ENCODE data around the gene TLR5. TPM values are rescaled to one million over a fixed set of nuclear protein-coding genes. Genes with fewer than 3 reads are reported as not detected.

Gene TLR5
- total RNA-seq, 6 donors from 2014 or later, result 4.1 to 30.4 (median 14.8) TPM

DNA sequence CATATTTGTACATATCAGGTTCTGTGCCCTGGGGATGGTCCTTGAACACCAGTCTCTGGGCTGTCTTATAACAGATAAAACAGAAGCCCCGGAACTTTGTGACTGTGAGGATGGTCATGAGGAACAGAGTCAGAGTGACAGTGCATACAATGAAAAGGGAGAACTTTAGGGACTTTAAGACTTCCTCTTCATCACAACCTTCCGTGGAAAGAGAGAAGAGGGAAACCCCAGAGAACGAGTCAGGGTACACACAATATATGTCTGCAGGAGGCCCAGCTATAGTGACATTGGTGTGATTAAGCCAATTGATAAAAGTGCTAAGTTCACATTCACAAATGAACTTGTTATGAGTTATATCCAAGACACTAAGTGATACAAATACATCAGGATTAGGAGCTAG is 32.1 kb downstream of the TLR5 start:
- Histone ChIP-seq H3K9me3 (no peaks in the 10 kb centered on the region), H3K4me1 (peaks cover 11 to 21% (median 15%) of the 10 kb centered on the region in 4 donors), H3K36me3 (no peaks in the 10 kb centered on the region), H3K27ac (peak overlapping the region in 1 of 4 donors; percentile 33), H3K4me3 (no peak overlapping the region), H3K27me3 (no peaks in the 10 kb centered on the region)
- no peak for ATAC-seq (ENCODE audit: low FRiP score in 2 of 2)
- WGBS, 2 donors, result 63 to 86% methylated on average over 3 of the region's 3 CpGs
- no peak for DNase-seq
- TF ChIP-seq EP300 (IDR thresholded peaks at IDR 0.05) (no peak), POLR2AphosphoS5 (IDR thresholded peaks at IDR 0.05) (no peak), POLR2A (IDR thresholded peaks at IDR 0.05) (no peak)
- TF ChIP-seq, protein P1, sequence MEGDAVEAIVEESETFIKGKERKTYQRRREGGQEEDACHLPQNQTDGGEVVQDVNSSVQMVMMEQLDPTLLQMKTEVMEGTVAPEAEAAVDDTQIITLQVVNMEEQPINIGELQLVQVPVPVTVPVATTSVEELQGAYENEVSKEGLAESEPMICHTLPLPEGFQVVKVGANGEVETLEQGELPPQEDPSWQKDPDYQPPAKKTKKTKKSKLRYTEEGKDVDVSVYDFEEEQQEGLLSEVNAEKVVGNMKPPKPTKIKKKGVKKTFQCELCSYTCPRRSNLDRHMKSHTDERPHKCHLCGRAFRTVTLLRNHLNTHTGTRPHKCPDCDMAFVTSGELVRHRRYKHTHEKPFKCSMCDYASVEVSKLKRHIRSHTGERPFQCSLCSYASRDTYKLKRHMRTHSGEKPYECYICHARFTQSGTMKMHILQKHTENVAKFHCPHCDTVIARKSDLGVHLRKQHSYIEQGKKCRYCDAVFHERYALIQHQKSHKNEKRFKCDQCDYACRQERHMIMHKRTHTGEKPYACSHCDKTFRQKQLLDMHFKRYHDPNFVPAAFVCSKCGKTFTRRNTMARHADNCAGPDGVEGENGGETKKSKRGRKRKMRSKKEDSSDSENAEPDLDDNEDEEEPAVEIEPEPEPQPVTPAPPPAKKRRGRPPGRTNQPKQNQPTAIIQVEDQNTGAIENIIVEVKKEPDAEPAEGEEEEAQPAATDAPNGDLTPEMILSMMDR (IDR thresholded peaks at IDR 0.05), result no peak

DNA sequence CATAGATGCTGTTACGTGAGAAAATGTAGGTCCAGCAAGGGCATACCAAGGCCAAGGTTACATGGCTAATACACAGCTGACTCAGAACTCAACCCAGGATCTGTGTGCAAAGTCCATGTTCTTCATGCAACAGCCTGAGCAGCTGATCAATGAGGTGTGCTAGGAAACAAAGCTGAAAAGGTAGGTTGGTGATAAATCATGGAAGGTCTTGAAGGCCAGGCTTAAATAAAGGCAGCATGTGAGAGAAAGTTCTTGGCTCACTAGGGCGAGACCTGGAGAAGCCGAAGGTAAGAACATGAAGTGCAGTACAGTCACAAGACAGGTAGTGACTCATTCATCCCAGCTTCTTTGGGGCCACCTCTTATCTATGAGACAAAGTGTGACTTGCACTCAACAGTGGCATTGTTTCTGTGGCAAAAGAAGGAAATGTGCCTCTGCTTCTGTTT is 33.4 kb downstream of the TLR5 start:
- peaks cover 11 to 16% (median 14%) of the 10 kb centered on the region in 4 donors for H3K4me1 ChIP-seq
- ATAC-seq (ENCODE audit: low FRiP score in 2 of 2) (no peak), DNase-seq (no peak)
- no peak overlapping the region for H3K4me3 ChIP-seq
- H3K27ac ChIP-seq, result peak overlapping the region in 1 of 4 donors; percentile 9
- H3K36me3 ChIP-seq, result no peaks in the 10 kb centered on the region
- TF ChIP-seq EP300 (IDR thresholded peaks at IDR 0.05) (peak in 1 of 4 donors; percentile 54), POLR2AphosphoS5 (IDR thresholded peaks at IDR 0.05) (no peak)
- 71 to 82% methylated on average over 3 of the region's 3 CpGs for WGBS, 2 donors
- H3K9me3 ChIP-seq, result no peaks in the 10 kb centered on the region
- no peaks in the 10 kb centered on the region for H3K27me3 ChIP-seq

DNA sequence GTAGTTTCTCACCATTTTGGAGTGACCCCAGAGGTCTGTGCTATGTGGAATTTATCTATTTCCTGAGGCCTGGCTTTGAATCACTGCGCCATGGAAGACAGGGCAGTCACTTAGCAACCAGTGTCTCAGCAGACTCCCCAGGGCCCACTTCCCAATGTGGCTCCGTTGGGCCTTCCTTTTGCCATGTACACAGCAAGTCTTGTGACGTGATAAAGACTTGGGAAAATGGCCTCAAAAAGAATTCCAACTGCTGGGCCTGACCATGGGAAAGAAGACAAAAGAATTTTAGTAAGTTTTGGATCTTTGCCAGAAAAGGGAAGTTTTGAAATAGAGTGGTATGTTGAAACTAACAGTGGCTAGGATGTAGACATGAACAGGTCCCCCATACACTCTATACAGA is 36.2 kb downstream of the TLR5 start:
- peaks cover 3 to 16% (median 13%) of the 10 kb centered on the region in 4 donors for H3K4me1 ChIP-seq
- WGBS, 2 donors, result 57 to 58% methylated on average over 3 of the region's 3 CpGs
- ATAC-seq (ENCODE audit: low FRiP score in 2 of 2), result no peak
- no peak overlapping the region for H3K27ac ChIP-seq
- H3K9me3 ChIP-seq, result no peaks in the 10 kb centered on the region
- no peaks in the 10 kb centered on the region for H3K27me3 ChIP-seq
- no peak for DNase-seq
- TF ChIP-seq POLR2A (IDR thresholded peaks at IDR 0.05) (no peak), EP300 (IDR thresholded peaks at IDR 0.05) (no peak), POLR2AphosphoS5 (IDR thresholded peaks at IDR 0.05) (no peak)
- TF ChIP-seq, protein P1 (IDR thresholded peaks at IDR 0.05), result no peak
- no peak overlapping the region for H3K4me3 ChIP-seq
- no peaks in the 10 kb centered on the region for H3K36me3 ChIP-seq

DNA sequence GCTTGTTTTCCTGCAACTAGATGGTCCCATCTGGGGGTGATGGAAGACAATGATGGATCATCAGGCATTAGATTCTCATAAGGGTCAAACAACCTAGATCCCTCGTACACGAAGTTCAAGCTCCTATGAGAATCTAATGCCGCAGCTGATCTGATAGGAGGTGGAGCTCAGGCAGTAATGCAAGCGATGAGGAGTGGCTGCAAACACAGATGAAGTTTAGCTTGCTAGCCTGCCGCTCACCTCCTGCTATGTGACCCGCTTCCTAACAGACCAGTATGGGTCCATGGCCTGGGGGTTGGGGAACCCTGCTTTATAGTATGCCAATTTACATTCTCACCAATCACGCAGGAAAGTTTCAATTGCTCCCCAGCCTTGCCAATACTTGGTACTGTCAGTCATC is 37.5 kb downstream of the TLR5 start:
- Histone ChIP-seq H3K27ac (no peak overlapping the region), H3K36me3 (no peaks in the 10 kb centered on the region), H3K4me1 (peaks cover 3 to 16% (median 13%) of the 10 kb centered on the region in 4 donors), H3K9me3 (no peaks in the 10 kb centered on the region), H3K27me3 (no peaks in the 10 kb centered on the region), H3K4me3 (no peak overlapping the region)
- WGBS, 2 donors, result 91 to 98% methylated on average over 7 of the region's 7 CpGs
- DNase-seq, result no peak
- TF ChIP-seq POLR2A (IDR thresholded peaks at IDR 0.05), result no peak
- TF ChIP-seq POLR2AphosphoS5 (IDR thresholded peaks at IDR 0.05), result no peak
- TF ChIP-seq EP300 (IDR thresholded peaks at IDR 0.05), result no peak
- TF ChIP-seq, protein P1 (IDR thresholded peaks at IDR 0.05), result no peak
- no peak for ATAC-seq (ENCODE audit: low FRiP score in 2 of 2)

DNA sequence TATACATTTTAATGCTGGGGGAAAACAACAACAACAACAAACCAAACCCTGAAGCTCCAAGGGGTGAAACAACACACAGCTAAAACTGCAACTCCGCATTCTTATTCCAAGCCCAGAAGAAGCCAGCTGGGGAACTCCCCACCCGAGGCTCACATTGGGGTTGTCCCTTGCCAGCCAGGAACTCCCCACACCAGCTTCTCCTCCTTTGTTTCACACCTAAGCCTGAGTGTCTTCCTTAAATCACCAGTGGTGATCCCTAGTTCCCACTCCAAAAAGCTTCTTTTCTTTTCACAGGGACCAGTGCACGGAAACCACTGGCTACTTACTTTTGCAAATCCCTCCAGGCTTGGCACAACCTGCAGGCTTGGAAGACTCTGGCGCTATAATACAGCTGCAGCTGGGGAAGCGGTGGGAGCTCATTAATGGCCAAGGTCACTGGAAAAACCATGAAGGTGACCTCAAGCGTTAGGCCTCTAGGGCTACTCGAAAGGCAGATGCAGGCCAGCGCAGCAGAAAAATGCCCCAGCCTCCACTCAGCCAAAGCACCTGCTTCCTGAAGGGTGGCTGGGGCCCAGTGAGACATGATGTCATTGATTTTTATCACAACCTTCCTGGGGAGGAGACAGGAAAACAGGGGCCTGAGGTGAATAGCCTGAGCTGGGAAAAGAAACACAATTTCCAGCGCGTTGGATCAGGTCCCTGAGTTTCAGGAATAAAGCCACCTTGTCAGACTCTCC is 40.1 kb downstream of the TLR5 start:
- peak in 1 of 2 donors; percentile 30 for ATAC-seq (ENCODE audit: low FRiP score in 2 of 2)

More for the DNA sequence above, 40.1 kb downstream of the TLR5 start:
- Histone ChIP-seq H3K27me3 (no peaks in the 10 kb centered on the region), H3K27ac (peak overlapping the region in 1 of 4 donors; percentile 9), H3K36me3 (no peaks in the 10 kb centered on the region), H3K9me3 (no peaks in the 10 kb centered on the region), H3K4me1 (peaks cover 3 to 10% (median 8%) of the 10 kb centered on the region in 4 donors), H3K4me3 (no peak overlapping the region)
- no peak for DNase-seq
- peak in 1 of 4 donors; percentile 23 for TF ChIP-seq EP300 (IDR thresholded peaks at IDR 0.05)
- peak in 1 of 2 donors; percentile 31 for TF ChIP-seq POLR2AphosphoS5 (IDR thresholded peaks at IDR 0.05)
- TF ChIP-seq, protein P1 (IDR thresholded peaks at IDR 0.05), result no peak
- 52 to 69% methylated on average over 7 to 10 of the region's 10 CpGs for WGBS, 2 donors

All from upper lobe of left lung (tissue), 6 donors.